NCI-H460 (cell line): ENCODE measurements around the gene MAB21L1. TPM values are rescaled to one million over a fixed set of nuclear protein-coding genes. Genes with fewer than 3 reads are reported as not detected.

ENCODE experiments used
- DNase-seq: peaks from one replicate; pipeline ENCODE4 v3.0.0-alpha.2; 2016; ENCODE audit warnings: low read depth; ENCODE audit errors: extremely low read depth
- polyA plus RNA-seq: library from polyadenylated mRNA; depleted of rRNA; stranded (reverse); fragments of >200 nt; gene quantifications from 2 replicates; pipeline ENCODE4 v1.2.3, GENCODE V29; 2014; cell fraction: nucleus; rRNA removed
- total RNA-seq: library from RNA; depleted of rRNA; stranded (reverse); fragments of >200 nt; shearing (Covaris generic); gene quantifications from 2 replicates; pipeline ENCODE4 v1.2.3, GENCODE V29; 2014; rRNA removed

MAB21L1 gene
- total RNA-seq = not detected in 2 replicates
- not detected in 2 replicates for polyA plus RNA-seq

- no peak for DNase-seq
Observed at GRCh38 chr13:35475960-35476943, at the start of gene MAB21L1. Gene MAB21L1, minus strand, starts transcription at chr13:35476689. Its CDS starts 551 bp downstream, at chr13:35476138.

- DNase-seq = no peak
Observed at GRCh38 chr13:35524171-35524570, 47.7 kb upstream of the MAB21L1 start.

GRCh38 chr13:35518337-35518946 is 42.0 kb upstream of the MAB21L1 start:
- no peak for DNase-seq

- no peak for DNase-seq
Observed at GRCh38 chr13:35514801-35515502, 38.5 kb upstream of the MAB21L1 start.

- DNase-seq = no peak
Observed at GRCh38 chr13:35514061-35514477, 37.6 kb upstream of the MAB21L1 start.

GRCh38 chr13:35512271-35512920 is 35.9 kb upstream of the MAB21L1 start:
- DNase-seq = no peak

- no peak for DNase-seq
Observed at GRCh38 chr13:35502456-35502855, 26.0 kb upstream of the MAB21L1 start.

GRCh38 chr13:35501661-35502235 is 25.3 kb upstream of the MAB21L1 start:
- no peak for DNase-seq

GRCh38 chr13:35500144-35500543 is 23.7 kb upstream of the MAB21L1 start:
- no peak for DNase-seq

GRCh38 chr13:35499676-35500075 is 23.2 kb upstream of the MAB21L1 start:
- no peak for DNase-seq

GRCh38 chr13:35499196-35499662 is 22.7 kb upstream of the MAB21L1 start:
- DNase-seq = no peak

- no peak for DNase-seq
Observed at GRCh38 chr13:35498231-35498630, 21.7 kb upstream of the MAB21L1 start.

- no peak for DNase-seq
Observed at GRCh38 chr13:35496761-35497386, 20.4 kb upstream of the MAB21L1 start.

GRCh38 chr13:35496006-35496405 is 19.5 kb upstream of the MAB21L1 start:
- DNase-seq = no peak

- no peak for DNase-seq
Observed at GRCh38 chr13:35489050-35489449, 12.6 kb upstream of the MAB21L1 start.

- DNase-seq = no peak
Observed at GRCh38 chr13:35485424-35485823, 8.9 kb upstream of the MAB21L1 start.

- no peak for DNase-seq
Observed at GRCh38 chr13:35484384-35484783, 7.9 kb upstream of the MAB21L1 start.

- DNase-seq = no peak
Observed at GRCh38 chr13:35483761-35484160, 7.3 kb upstream of the MAB21L1 start.

- no peak for DNase-seq
Observed at GRCh38 chr13:35482527-35482926, 6.0 kb upstream of the MAB21L1 start.

- no peak for DNase-seq
Observed at GRCh38 chr13:35481777-35482176, 5.3 kb upstream of the MAB21L1 start.
